AG08396 (cell line): ENCODE measurements around the gene IL1RAPL2.
"Not testable (repeated sequence)": the region's sequence is repeated elsewhere in the genome, so short reads cannot be mapped to it uniquely, and the experiment has no call there.

Source experiments
- DNase-seq: peaks from one replicate; pipeline ENCODE4 v3.0.0; 2012; ENCODE audit warnings: low spot score, mixed read lengths

Gene IL1RAPL2

GRCh38 chrX:104854188-104854587 is 288.2 kb downstream of the IL1RAPL2 start:
- no peak for DNase-seq

GRCh38 chrX:104854790-104855340 is 288.9 kb downstream of the IL1RAPL2 start:
- no peak for DNase-seq

GRCh38 chrX:104863466-104863865 is 297.5 kb downstream of the IL1RAPL2 start:
- DNase-seq, result no peak

GRCh38 chrX:104864296-104864695 is 298.3 kb downstream of the IL1RAPL2 start:
- no peak for DNase-seq

GRCh38 chrX:104877504-104877903 is 311.5 kb downstream of the IL1RAPL2 start:
- no peak for DNase-seq

GRCh38 chrX:104902070-104902469 is 336.1 kb downstream of the IL1RAPL2 start:
- DNase-seq, result no peak

GRCh38 chrX:104909694-104910093 is 343.7 kb downstream of the IL1RAPL2 start:
- DNase-seq, result not testable (repeated sequence)

GRCh38 chrX:104913348-104913747 is 347.3 kb downstream of the IL1RAPL2 start:
- peak; percentile 5 for DNase-seq

- not testable (repeated sequence) for DNase-seq
These were observed 348.7 kb downstream of the IL1RAPL2 start for GRCh38 chrX:104914686-104915085.

- DNase-seq, result no peak
These were observed 352.1 kb downstream of the IL1RAPL2 start for GRCh38 chrX:104918122-104918521.

GRCh38 chrX:104921584-104922205 is 355.7 kb downstream of the IL1RAPL2 start:
- DNase-seq, result no peak

- DNase-seq, result peak; percentile 76
These were observed 356.2 kb downstream of the IL1RAPL2 start for GRCh38 chrX:104922206-104922621.

GRCh38 chrX:104929324-104929723 is 363.3 kb downstream of the IL1RAPL2 start:
- DNase-seq, result no peak

- DNase-seq, result no peak
These were observed 369.6 kb downstream of the IL1RAPL2 start for GRCh38 chrX:104935581-104935980.

- no peak for DNase-seq
These were observed 387.3 kb downstream of the IL1RAPL2 start for GRCh38 chrX:104953251-104953650.

- DNase-seq, result no peak
These were observed 395.9 kb downstream of the IL1RAPL2 start for GRCh38 chrX:104961926-104962325.

- DNase-seq, result no peak
These were observed 402.2 kb downstream of the IL1RAPL2 start for GRCh38 chrX:104968241-104968640.

GRCh38 chrX:104972737-104973136 is 406.7 kb downstream of the IL1RAPL2 start:
- no peak for DNase-seq

- no peak for DNase-seq
These were observed 421.1 kb downstream of the IL1RAPL2 start for GRCh38 chrX:104987063-104987462.

GRCh38 chrX:104988038-104988437 is 422.0 kb downstream of the IL1RAPL2 start:
- DNase-seq, result no peak

GRCh38 chrX:104995546-104995945 is 429.5 kb downstream of the IL1RAPL2 start:
- no peak for DNase-seq

- DNase-seq, result no peak
These were observed 440.1 kb downstream of the IL1RAPL2 start for GRCh38 chrX:105006103-105006502.

- DNase-seq, result no peak
These were observed 441.0 kb downstream of the IL1RAPL2 start for GRCh38 chrX:105006996-105007395.

GRCh38 chrX:105013719-105014118 is 447.7 kb downstream of the IL1RAPL2 start:
- no peak for DNase-seq
